GM23248 (cell line): Measurements from ENCODE around the gene RASGEF1C.

Experiments used
- EZH2 ChIP-seq: fragments of 200-600 bp; sonication (generic); IDR thresholded peaks from 2 replicates; pipeline ENCODE4 v1.6.1; 2018; ENCODE audit warnings: antibody characterized with exemption, mild to moderate bottlenecking; ENCODE audit not compliant: insufficient read depth, poor library complexity, severe bottlenecking
- EZH2phosphoT487 ChIP-seq: fragments of 200-600 bp; sonication (generic); IDR thresholded peaks from 2 replicates; pipeline ENCODE4 v1.6.1; 2018; ENCODE audit warnings: antibody characterized with exemption, moderate library complexity, mild to moderate bottlenecking, low read depth; ENCODE audit not compliant: insufficient read depth

- no peak for TF ChIP-seq EZH2
- TF ChIP-seq EZH2phosphoT487 = no peak
Observed at GRCh38 chr5:180142021-180142765, 66.8 kb downstream of the RASGEF1C start.
